Iris pigment epithelial cell (primary cell): ENCODE measurements around the gene PELI1.
"Not testable (repeated sequence)": the region's sequence is repeated elsewhere in the genome, so short reads cannot be mapped to it uniquely, and the experiment has no call there.

Experiments
- DNase-seq: peaks from one replicate; pipeline ENCODE4 v3.0.0-alpha.2; 2011; ENCODE audit warnings: low read depth

Gene PELI1

DNA sequence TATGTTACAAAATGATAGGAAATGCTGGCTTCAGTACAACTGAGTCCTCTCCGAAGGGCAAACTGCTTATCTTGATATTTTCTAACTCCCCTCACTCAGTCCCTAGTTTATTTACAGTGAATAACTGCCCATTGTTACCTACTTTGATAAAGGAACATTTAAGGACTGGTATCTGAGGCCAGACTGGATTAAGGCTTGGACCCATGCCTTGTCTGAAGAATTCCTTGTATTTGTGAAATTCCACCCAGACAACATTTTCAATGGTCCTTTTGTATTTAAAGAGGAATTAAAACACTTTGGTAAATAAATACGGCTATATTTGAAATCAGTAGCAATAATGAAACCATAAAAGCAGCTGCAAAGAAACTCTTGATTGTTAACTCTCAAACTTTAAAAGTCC lies 58.3 kb downstream of the PELI1 start:
- DNase-seq, result no peak

- DNase-seq, result no peak
These were observed 63.2 kb downstream of the PELI1 start for GRCh38 chr2:64081046-64081445.

DNA sequence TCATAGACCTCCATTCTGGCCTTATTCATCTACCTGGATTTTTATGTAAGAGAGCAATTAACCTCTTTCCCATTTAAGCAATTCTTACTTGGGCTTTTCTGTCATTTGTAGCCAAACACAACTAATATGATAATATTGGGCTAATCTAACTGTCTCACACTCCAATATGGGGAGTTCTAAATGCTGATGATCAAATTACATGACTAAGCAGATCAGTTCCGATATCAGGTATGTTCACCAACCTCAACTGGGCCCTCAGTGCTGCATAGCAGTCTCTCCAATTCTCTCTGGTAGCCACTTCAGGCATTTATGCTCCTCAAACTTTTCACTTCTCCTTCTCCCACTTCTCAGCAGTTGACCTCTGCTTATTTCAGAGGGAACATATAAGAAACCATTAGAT lies 64.0 kb downstream of the PELI1 start:
- no peak for DNase-seq

DNA sequence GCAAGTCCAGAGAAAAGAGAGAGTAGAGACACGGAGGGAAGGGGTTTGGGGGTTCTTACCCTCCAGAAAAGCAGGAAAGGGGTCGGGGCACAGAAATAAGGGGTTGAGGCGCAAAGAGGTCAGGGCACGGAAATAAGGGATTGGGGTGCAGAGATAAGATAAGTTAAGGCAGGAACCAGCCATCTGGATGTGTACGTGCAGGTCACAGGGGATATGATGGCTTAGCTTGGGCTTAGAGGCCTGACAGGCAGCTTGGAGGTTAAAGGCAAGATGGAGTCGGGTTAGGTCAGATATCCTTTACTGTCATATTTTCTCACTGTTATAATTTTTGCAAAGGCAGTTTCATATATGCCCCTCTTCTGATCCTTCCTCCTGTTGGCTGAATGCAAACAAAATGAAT lies 64.5 kb downstream of the PELI1 start:
- DNase-seq, result not testable (repeated sequence)

DNA sequence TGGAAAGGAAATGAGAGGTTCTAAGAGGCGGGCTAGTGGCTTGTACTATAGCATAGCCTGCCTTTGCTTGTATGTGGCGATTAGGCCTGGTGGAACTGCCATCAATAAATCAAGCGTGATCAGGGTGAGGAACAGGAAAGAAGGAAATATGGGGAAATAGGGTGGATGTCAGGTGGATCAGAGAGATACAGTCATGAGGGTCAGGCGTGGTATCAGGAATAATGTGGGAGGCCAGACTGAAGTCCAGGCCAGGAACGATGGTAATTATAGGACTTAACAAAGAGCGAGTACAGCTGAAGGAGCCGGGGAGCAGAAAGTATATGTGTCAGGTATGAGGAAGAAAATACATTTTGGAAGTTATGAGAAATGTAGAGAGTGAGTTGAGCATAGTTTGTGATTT lies 67.4 kb downstream of the PELI1 start:
- DNase-seq, result not testable (repeated sequence)

- DNase-seq, result not testable (repeated sequence)
These were observed 69.6 kb downstream of the PELI1 start for GRCh38 chr2:64074616-64075015.

- no peak for DNase-seq
These were observed 76.9 kb downstream of the PELI1 start for GRCh38 chr2:64067326-64067725.

- DNase-seq, result no peak
These were observed 78.7 kb downstream of the PELI1 start for GRCh38 chr2:64065516-64065915.

GRCh38 chr2:64063924-64064331 lies 80.3 kb downstream of the PELI1 start:
- DNase-seq, result peak; percentile 92

DNA sequence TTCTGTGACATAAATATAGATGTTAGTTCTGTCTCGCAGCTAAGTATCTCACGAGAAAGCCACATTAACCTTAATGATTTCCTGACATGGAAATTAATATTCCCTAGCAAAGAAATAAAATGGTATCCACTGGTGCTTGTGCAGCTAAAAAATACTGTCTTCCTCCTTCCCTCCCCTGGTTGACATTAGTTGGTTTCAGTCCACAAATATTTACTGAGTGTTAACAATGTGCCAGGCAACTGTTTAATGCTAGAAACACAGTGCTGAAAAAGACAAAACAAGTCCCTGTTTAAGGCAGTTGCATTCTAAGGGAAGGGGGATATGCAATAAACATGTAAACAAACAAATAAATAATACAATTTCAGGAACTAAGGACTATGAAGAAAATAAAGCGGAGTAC lies 80.8 kb downstream of the PELI1 start:
- no peak for DNase-seq

GRCh38 chr2:64062840-64063239 lies 81.4 kb downstream of the PELI1 start:
- peak; percentile 80 for DNase-seq

DNA sequence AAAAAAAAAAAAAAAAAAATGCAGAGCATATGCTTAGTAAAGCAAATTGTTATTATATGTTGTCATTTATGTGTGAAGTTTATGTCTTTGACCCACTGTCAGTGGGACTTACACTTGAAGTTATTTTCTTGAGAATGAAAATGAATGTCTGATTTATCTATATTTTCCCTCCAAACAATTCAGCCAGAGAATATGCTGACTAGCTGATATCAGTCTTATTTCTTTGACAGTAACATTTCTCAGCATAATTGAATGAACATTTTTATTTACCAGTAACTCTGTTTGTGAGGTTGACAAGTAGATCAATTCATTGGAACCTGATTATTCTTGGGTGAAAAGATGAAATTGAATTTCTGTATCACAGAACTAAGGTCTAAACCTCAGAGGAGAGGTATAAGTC lies 85.0 kb downstream of the PELI1 start:
- no peak for DNase-seq

GRCh38 chr2:64056021-64056420 lies 88.2 kb downstream of the PELI1 start:
- no peak for DNase-seq

DNA sequence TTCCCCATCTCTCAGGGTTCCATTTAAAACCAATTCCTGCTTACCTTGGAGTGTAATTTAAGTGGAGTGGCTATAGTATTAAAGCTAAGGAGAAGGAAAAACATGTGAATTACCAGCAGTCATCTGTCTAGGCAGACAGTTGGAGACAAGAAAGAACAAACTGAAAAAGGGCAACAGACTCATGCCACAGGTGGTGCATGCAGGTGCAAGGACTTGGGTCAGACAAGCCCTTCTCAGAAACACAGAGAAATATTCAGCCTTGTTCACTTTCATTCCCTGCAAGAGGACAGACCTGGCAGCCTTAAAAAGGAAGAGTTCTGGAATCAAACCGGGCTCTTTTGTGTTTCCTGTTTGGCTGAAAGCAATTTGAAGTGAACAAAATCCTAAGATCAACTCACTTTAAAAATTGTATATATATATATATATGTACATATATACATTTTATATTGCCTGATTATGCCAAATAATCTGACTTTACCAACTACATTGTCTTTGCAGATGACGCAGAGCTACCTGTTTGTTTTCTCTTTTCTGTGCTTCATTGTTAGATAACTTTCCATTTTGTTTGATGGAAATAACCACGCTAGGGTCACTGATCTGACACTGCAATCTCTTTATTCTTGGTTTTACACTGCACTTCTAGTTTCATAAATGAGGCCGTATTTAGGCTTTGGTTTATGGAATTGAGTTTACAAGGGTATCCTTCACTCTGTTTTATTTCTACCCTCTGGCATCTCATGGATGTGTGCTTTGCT lies 89.9 kb downstream of the PELI1 start:
- no peak for DNase-seq

DNA sequence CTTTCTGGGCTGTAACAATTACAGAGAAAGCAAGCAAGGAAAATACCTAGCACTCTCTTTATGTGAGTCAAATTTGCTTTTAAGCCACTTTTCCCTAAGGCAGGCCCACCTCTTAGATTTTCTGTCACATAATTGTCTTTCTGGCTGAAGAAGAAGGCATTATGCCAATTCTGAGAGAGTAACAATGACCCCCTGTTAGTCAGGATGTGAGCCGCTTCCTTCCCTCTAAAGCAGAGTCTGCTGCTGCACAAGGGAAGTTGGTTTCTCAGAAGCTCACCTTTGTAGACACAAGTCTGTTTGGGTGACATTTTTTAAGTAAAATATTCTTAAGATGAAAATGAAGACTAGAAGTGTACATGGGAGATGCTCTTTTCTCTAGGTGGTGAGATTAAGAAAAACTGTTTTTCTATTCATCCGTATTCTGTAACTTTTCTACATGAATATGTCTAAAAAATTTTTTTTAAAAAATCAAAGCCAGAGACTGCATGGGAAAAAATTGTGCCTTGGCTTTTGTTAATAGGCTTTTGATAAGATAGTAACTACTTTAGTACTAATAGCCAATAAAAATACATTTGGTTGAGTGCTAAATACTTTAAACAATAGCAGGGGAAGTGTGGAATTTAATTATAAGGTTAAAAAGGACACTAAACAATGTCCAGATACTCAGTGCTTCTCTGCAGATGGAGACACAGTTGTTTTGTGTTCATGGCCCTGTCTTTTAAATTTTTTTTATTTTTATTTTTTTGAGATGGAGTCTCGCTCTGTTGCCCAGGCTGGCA lies 91.6 kb downstream of the PELI1 start:
- no peak for DNase-seq

GRCh38 chr2:64049633-64050220 lies 94.5 kb downstream of the PELI1 start:
- peak; percentile 74 for DNase-seq

- no peak for DNase-seq
These were observed 98.3 kb downstream of the PELI1 start for GRCh38 chr2:64045938-64046337.
